Stimulated activated CD4-positive, alpha-beta T cell treated with anti-CD3 and anti-CD28 coated beads, Interleukin-1b, Interleukin-23, amount 100 ng/mL, for 48 hours (primary cell): ENCODE results near the gene HES5.

Source experiments
- DNase-seq: peaks from one replicate; pipeline ENCODE4 v3.0.0-alpha.2; 2020

The HES5 gene

DNA sequence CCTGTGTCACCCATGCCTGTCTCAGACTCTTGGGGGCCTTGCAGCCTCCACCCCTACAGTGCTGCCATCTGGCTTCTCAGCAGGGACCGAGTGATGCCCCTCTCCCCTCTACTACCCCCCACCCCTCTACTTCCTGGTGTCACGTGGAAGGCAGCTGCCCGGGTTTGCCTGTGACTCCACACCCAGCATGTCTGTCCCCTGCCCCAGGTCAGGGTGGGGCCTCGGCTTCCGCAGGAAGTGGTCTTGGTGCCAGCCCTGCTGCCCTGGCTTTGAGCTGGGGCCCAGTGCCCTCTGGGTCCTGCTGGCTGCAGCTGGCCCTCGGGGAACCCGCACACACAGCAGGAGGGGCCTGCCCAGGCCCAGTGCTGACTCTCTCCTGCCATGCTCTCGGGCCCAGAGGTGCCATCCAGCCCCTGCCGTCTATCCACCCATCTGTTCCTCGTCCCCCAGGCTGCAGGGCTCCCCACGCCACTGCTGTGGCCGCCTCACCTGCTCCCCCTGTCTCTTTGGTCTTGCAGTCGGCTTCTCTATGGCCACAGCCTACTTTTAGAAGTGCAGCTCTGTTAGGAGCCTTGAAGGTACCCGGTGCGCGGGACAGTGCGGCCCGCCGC lies 30.0 kb downstream of the HES5 start:
- DNase-seq = no peak

DNA sequence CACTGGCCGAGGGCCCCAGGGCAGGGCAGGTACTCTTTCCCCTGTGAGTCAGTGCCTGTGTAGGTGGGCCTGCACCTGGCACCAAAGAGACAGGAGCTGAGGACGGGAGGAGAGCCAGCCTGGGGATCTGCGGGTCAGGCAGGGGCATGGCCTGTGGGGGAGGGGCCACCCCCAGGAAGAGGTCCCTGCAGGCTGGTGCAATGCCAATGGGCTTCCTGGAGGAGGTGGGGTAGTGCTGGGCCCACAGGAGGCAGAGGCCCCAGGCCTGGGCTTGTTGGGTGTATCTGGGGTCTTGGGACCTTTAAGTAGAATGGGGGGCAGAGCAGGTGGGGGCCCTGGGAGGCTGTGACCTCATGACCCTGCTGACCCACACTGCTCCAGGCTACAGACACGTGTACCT lies 30.8 kb downstream of the HES5 start:
- no peak for DNase-seq

DNA sequence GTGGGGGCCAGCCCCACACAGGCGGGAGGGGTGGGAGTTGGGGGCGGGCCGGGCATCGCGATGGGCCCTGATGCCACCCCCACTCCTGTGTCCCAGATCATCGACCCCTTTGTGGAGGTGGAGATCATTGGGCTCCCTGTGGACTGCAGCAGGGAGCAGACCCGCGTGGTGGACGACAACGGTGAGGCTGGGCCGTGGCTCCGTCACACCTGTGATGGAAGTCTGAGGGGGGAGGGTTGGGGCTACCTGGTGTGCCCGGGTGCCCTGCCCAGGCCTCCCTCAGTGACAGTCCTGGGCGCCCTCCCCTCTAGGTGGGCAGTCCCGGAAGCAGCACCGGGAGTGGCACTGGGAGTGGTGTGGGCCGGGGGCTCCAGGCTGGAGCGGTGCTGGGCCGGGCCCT lies 31.4 kb downstream of the HES5 start:
- DNase-seq = no peak

DNA sequence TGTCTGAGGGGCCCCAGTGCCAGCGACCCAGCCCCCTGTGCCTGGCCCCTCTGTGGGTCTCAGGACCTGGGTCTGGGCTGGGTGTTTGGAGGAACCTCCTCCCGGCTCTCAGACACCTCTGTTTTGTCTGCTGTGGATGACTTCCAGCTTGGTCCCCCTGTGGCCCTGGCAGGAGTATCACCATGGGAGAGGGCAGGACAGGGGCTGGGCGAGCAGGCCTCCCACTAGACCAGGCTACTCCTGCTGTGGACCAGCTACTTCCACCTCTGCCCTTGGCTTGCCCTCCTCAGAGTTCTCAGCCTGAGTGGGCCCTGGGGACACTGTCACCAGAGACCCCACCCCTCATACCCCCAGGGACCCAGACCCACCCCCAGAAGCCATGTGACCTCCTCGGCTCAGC lies 32.2 kb downstream of the HES5 start:
- DNase-seq = no peak

DNA sequence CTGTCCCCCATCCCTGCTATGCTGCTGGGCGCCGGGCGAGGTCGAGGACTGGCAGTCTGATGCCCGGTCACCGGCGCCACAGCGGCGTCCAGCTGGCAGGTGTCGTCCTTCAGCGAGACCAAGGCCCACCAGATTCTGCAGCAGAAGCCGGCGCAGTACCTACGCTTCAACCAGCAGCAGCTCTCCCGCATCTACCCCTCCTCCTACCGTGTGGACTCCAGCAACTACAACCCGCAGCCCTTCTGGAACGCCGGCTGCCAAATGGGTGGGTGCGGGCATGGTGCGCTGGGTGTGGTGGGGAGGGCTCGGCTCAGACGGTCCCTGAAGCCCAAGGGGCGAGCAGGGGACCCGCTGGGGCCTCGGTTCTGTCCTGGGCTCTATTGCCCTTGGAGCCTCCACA lies 33.3 kb downstream of the HES5 start:
- no peak for DNase-seq

DNA sequence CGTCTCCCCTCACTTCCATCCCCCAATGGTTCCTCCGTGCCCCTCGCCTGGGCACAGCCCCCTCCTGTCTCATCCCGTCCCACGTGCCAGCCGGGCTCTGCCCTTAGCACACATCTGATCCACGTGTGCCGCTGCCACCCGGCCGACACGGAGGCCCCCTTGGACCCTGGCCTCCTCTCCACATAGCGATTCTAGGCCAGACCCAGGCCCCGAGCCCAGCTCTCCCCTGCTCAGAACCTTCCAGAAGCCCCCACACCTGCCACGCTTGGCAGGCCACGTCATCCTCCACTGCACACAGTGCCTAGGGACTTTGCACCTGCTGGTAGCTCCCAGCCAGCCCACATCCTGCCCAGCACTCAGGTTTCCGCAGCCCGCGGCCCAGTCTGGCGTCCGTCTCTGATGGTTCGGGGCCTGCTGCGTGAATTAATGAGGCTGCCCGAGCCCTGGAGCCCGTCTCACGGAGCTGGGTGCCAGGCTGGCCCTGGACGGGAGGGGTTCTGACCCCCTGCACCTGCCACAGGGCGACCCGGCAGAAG lies 33.9 kb downstream of the HES5 start:
- DNase-seq = no peak

DNA sequence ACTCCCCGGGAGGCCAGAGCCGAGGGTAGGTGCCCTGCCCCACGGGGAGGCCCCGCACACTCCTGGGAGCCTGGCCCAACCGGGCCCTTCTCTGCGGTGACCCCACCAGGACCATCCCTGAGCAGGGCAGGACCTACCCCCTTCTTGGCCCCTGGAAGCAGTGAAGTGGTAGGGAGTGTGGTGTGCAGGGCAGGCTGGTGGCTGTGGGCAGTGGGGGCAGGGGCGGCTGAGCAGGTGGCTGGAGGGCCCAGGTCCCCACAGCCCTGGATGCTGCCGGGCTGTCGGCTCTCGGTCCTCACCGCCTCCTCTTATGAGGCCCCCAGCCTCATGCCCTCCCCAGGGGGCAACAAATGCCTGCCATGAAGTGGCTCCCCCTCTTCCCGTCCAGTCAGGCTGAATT lies 34.5 kb downstream of the HES5 start:
- DNase-seq = no peak

DNA sequence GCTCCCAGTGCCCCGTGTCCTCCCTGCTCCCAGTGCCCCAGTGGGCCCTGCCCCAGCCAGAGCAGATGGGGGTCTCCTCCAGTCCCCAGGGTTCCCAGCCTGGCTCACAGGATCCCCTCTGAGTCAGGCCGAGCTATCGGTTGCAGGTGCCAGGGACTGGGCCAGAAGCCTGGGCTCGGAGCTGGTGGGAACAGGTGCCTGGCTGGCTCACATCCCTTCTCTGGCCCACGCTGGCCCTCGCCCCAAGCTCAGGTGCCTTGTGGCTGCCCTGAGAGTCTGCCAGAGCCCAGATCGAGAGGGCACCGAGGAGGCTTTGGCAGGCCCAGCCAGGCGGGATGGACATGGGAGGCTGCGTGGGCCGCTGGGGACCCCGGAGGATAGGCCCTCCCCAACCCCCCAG lies 35.0 kb downstream of the HES5 start:
- DNase-seq = no peak

DNA sequence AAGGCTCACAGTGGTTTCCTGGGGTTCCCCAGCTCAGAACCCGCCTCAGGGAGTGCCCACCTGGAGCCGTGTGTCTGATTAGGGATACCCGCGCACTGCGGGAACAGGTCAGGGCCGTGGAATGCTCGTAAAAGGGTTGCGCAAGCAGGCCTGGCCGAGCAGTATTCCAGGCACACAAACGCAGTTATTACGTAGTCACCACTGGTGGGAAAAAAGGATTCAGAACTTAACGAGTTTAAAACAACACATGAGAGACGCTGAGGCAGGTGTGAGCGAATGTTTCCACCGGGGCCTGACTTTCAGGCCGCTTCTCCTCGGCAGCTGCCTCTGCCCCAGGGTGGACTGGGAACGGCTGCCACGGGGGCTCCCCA lies 35.8 kb downstream of the HES5 start:
- no peak for DNase-seq

DNA sequence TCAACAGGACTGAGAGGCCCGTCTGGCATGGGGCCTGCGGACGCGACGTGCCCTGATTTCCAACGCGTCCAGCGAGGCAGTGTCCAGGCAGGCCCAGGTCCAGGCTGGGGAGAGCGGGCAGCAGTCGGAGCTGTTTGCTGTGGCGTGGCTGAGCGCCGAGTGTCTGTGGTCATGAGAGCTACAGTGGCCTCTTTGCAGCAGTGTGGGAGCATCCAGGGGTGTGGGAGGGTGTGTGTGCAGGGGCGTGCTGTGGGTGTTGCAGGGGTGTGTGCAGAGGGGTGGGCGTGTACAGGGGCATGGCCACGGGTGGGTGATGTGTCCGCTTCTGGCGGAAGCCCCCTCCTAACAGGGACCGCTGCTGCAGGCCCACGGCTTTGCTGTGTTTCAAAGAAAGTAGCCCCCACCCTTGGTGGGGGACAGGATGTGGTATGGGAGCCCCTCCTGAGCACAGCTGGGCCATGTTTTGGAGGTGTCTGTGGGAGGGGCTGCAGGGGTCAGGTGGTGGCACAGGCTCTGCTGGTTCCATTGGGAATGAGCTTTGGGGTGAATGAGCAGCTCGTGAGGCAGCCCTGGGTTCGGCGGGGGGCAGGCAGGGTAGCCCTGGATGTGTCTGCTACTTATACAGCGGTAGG lies 36.3 kb downstream of the HES5 start:
- DNase-seq = no peak

DNA sequence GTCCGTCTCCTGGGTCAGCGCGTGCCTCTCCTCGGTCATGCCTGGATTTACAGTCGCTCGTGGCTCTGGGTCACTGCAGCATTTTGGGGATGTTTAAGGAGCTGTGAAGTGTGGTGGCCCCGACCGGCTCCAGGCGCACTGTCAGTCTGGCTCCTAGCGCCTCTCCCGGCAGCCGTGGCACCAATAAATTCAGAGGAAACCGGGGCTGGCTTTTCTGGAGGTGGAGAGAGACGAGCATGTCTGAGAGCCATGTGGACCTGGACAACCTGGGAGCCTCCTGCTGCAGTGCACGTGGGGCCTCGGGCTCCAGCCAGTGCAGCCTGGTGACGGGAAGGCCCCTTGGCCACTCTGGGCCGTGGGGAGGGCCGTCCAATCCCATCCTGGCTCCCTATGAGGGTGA lies 36.8 kb downstream of the HES5 start:
- no peak for DNase-seq

DNA sequence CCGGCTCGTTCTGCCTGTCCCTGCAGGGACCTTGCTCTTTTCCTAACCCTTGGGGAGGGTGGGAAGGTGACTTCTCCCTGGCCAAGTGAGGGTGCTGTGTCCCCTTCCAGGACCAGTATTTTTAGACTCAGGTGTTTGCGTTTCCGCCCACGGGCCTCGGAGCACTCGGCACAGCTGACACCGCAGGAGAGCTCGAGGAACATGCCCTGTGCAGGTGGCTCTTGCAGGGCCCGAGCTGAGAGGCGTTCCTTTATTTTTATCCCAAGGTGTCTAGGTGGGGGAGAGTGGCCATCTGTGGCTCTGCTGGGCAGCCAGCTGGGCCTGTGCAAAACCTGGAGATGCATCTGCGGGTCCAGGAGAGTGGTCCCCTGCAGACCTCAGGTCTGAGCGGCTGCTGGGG lies 38.0 kb downstream of the HES5 start:
- no peak for DNase-seq

DNA sequence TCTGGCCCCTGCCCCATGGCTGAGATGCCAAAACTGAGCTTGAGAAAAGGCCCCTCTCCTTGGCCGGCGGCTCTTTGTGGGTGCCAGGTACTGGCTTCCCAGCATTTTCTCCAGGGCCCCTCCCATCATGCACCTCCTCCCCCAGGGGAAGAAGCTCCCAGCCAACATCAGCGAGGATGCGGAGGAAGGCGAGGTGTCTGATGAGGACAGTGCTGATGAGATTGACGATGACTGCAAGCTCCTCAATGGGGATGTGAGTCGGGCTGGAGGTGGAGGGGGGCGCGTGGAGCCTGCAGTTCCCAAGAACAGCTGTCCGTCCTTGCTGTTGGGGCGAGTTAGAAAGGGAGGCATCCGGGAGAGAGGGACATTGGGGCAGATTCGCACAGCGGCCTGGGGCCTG lies 40.4 kb downstream of the HES5 start:
- no peak for DNase-seq

DNA sequence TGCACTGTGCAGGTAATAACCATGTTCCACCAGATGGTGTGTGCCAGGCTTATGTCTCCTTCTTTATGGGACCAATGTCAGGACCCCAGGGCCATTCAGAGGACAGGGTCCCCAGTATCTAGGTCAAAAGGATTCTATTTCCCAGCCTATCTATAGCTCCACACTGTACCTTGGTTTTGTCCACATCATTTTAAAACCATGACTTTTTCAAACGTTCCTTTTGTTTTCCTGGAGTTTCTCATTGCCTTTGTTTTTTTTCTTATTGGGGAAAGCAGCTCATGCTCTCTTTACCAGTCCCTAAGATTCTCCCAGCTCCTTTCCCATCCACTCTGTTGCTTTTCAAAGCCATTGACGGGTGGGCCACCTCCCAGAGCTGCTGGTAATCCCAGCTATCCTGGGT lies 41.4 kb downstream of the HES5 start:
- DNase-seq = no peak

DNA sequence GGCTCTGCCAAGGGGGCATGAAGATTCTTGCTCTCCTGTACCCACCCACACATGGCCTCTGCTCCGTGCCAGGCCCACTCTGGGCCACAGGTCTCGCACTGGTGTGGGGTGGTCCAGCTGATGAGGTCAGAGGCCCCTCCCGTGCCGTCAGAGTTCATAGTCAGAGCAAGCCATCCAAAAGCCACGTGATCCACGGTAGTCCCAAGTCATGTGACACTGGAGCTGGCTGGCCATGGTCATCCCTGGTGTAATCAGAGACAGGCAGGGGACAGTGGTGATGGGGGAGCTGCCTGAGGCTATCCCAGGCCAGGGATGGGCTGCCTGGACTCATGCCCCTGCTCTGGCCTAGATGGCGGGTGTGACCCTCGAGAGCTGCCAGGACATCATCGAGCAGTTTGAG lies 43.5 kb downstream of the HES5 start:
- no peak for DNase-seq

DNA sequence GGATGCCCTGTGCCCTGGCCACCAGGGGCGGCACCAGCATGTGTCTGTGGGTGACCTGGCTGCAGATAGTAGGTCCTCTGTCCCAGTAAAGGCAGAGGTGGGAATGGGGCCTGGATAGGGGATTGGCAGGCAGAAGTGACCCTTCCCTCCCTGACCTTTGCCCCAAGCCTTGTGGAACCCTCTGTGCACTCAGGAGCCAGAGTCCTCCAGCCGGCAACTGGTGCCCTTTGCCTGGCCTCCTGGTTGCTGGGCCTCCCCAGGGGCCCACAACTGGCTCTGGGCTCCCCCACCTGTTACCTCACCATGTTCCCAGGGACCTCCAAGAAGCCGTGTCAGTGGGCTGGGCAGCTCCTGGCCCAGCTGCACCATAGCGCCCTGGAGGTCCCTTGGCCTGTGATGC lies 44.0 kb downstream of the HES5 start:
- no peak for DNase-seq

DNA sequence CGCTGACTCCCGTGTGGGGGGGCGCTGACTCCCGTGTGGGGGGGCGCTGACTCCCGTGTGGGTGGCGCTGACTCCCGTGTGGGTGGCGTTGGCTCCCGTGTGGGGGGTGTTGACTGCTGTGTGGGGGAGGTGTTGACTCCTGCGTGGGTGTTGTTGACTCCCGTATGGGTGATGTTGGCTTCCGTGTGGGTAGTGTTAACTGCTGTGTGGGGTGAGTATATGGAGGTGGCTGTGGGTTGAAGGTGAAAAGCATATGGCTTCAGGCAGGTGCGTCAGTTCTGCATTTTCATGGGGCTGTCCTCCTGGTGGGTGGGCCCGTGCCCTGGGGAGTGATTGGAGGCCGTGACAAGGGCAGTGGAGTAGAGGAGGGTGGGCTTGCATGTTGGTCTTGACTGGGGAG lies 46.1 kb downstream of the HES5 start:
- no peak for DNase-seq

DNA sequence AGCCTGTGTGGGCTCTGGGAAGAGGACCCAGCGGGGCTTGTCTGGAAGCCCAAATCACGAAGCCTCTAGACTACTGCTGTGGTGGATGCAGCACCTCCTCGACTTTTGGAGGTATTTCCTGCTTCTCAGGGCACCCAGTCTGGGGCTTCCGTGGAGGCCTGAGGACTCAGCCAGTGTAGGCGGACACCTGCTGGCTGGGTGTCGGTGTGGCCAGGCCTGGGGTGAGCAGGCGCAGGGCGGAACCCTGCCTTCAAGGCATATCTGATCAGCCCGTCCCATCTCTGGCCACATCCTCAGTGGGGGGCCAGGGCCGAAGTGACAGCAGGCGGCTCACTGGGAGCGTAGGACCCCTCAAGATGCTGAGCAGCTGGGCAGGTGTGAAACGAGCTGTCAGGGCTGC lies 47.0 kb downstream of the HES5 start:
- DNase-seq = no peak

DNA sequence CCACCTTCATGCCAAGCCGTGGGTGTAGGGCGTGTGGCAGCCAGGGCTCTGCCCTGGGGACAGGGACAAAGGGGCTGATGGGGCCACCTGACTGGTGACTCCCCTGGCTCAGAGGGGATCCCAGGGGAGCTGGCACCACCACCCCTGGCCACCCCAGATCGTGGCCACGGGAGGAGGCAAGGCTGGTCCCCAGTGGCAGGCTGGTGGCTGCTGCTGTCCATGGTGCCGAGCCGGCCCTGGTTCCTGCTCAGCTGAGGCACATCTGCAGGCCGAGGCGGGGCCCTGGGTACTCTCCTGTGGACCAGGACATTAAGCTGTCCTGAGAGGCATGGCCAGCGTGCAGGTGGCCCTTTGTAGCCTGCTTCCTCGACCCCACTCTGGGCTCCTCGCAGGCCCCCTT lies 47.5 kb downstream of the HES5 start:
- no peak for DNase-seq

DNA sequence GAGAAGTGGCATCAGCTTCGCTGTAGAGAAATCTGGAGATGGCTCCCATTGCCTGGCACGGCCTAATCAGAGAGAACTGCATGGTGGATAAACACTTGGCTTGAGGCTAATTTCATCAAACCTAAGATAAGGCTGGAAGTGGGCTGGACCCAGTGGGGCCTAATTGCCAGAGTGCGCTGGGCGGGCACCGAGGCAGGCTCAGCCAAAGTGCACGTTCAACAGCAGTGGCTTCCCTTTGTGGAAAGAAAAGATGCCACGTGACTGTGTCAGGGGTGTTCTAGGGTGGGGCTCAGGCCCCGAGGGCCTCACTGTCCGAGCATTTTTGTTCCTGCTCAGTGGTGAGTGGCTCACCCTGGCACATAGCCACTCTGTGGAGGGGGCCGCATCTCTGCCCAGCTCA lies 48.2 kb downstream of the HES5 start:
- DNase-seq = no peak

DNA sequence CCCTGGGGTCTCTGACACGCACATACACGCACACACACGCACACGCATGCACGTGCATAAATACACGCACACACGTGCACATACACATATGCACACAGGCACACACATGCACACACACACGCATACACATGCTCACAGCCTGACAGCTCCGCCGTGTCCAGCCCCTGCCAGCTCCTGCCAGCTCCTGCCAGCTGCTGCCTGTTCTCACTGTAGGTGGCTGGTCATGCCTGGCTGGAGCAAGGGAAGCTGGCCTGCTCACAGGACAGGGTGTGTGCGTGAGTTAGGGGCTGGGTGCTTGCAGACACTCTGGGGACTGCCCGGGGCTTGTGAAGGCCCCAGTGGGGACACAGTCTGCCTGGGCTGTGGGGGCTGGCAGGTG lies 49.1 kb downstream of the HES5 start:
- no peak for DNase-seq

DNA sequence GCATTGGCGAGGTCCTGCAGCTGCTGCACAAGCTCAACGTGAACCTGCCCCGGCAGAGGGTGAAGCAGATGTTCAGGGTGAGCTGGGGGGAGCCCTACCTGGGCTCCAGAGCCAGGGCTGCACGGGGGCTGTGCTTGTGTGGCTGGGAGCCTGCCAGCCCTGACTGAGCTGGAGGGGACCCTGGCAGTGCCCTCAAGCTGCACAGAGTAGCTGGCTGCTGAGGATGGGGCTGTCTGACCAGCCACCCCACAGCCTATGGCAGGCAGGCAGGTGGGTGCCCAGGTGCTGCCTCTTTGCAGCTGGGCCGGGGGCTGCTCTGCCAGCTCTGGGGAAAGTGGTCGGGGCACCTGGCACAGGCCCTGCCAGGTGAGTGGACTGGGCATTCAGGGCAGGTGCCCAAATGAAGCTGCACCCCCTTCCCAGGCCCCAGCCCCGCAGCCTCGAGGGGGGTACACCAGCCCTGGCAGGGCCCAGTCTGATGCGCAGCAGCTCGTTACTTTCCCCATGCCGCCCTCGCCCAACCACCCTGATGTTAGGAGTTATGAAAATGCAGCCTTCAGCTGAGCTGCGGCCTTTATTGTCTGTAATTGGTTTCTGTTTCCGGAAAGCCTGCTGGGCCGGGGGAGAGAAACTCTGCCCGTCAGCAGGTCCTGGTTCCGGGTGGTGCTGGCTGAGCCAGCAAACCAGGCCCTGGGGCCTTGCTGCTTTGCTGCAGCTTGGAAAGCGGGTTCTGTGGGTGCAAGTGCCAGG lies 49.7 kb downstream of the HES5 start:
- no peak for DNase-seq

DNA sequence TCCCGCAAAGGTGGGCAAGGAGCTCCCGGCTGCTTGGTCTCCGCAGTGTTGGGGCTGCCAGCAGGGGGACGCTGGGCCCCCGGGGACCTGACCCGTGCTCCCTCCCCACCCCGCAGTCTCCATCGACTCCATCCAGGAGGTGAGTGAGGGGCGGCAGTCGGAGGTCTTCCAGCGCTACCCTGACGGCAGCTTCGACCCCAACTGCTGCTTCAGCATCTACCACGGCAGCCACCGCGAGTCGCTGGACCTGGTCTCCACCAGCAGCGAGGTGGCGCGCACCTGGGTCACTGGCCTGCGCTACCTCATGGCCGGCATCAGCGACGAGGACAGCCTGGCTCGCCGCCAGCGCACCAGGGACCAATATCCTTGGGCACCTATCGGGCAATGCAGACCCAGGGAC lies 50.4 kb downstream of the HES5 start:
- no peak for DNase-seq

DNA sequence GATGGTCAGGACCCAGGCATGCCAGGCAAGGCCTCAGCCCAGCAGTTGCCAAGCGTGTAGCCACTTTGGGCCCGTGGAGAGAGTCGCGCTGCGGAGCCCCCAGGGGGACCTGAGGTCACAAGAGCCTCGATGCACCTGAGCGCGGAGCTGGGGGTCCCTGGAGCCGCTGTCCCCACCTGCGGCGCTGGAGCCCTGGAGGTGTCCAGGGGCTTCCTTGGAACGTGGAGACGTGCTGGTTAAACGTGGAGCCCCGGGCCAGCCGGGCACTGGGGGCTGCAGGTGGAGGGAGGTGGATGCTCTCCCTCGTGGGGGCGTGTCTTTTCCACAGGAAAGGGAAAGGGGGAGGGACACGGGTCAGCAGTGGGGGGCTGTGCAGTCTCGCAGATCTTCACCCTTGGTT lies 50.9 kb downstream of the HES5 start:
- DNase-seq = no peak
